ENCODE data around the gene CCDC28A.
"Not testable (repeated sequence)": the region's sequence is repeated elsewhere in the genome, so short reads cannot be mapped to it uniquely, and the experiment has no call there.

The CCDC28A gene

DNA sequence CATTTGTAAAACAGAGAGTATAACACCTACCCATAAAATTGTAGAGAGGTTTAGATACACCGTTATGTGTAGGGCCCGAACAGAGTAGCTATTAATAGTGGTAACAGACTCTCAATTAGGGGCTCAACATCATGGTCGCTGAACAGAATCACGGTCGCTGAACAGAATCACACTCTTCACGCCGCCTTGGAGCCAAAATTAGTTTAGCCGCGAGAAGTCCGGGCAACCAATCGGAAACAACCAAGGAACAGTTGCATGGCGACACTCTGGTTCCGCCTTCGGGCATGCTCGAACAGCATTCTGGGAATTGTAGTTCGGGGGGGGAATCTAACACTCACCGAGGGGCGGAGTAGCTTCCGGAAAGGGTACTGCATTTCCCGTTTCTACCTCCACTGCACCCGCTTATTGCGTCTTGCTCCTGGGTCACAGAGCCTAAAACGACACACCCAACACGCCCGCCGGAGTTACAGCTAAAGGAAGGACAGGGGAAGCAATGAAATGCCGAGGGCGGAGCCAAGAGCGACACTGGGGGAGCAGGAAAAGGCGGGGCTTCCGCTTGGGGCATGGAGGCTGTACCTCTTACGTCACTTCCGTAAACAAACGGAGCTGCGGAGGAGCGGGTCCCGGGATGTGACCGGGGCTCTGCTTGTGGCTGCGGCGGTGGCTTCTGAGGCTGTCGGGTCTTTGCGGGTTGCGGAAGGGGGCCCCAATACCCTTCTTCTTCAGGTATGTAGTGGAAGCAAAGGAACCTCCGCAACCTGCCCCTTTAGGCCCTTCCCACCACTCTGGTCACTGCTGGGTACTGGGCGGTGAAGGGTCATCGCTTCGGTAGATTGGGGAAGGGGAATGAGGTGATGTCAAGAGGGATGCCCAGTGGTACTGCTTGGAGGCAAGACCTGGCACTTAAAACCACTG is at the start of gene CCDC28A:
Gene CCDC28A (plus strand): TSS at position 593 of the 915 bp plus-strand sequence. CDS start 2,352 bp downstream, outside the sequence.
- DNase-seq: peak; percentile 88

DNA sequence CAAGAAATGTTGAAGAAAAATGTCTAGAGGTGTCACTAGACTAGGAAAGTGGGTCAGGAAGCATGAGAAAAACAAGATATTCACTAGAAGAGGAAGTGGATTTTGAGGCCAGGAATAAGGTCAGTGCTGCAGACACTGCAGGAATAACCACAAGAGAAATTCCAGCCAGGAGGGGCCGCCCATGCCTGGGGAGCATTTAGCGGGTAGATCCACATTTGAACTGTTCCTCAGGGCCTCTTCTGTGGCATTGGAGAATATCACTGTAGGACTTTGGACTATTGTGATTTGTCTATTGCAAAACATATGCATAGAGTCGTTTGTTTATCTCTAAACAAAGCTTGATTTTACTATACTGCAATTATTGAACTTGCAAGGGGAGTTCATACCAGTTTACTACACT is 49.6 kb upstream of the CCDC28A start:
- no peak for DNase-seq

GRCh38 chr6:138726066-138726756 is 47.4 kb upstream of the CCDC28A start:
- DNase-seq: no peak

- no peak for DNase-seq
These were observed 46.8 kb upstream of the CCDC28A start for GRCh38 chr6:138726757-138727097.

DNA sequence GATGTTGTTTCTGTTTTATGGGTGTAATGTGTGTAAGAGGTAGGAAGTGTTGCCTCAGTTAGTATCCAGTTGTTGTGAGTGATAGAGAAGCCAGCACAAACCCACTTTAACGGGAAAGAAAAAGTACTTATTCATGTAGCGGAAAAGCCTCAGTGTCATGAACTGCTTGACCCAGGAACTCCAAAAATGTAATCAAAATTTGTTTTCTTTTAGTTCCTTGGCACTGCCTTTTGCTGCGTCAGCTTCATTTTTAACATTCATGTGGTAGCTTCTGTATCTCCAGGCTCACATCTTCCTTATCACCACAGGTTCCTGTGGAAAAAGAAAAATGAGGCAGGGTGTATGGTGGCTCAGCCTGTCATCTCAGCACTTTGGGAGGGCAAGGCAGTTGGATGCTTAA is 46.4 kb upstream of the CCDC28A start:
- no peak for DNase-seq

DNA sequence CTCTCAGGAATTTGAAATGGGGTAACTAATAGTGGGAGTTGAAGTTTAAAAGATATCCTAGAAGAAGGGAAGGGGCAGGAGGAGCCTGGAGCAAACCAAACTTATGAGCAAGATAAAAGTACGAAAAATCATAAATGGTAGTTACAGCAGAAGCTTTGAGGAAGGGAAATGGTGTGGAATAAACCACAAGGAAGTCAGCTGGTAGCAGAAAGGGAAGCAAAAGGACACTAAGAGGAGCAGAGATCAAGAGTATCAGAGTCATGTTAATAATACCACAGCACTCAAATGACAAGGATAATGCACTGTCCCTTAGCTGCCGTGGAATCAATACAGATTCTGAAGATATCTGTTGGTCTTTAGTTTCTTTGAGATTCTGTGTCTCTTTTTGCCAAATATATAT is 44.9 kb upstream of the CCDC28A start:
- DNase-seq: no peak

GRCh38 chr6:138730037-138730436 is 43.5 kb upstream of the CCDC28A start:
- DNase-seq: not testable (repeated sequence)

- DNase-seq: no peak
These were observed 39.0 kb upstream of the CCDC28A start for GRCh38 chr6:138734585-138734984.

DNA sequence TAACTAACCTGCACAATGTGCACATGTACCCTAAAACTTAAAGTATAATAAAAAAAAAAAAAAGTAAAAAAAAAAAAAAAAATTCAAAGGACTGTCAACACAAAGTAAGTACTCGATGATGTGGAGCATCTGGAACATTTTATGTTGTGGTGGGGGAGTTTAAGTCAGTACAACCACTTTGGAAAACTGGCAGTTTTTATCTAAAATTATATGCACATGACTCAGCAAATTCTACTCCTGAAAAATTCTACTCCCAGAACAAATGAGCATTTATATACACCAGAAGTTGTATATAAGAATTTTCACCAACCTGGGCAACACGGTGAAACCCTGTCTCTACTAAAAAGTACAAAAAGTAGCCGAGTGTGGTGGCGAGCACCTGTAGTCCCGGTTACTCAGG is 36.9 kb upstream of the CCDC28A start:
- DNase-seq: no peak

GRCh38 chr6:138752017-138752416 is 21.6 kb upstream of the CCDC28A start:
- no peak for DNase-seq

DNA sequence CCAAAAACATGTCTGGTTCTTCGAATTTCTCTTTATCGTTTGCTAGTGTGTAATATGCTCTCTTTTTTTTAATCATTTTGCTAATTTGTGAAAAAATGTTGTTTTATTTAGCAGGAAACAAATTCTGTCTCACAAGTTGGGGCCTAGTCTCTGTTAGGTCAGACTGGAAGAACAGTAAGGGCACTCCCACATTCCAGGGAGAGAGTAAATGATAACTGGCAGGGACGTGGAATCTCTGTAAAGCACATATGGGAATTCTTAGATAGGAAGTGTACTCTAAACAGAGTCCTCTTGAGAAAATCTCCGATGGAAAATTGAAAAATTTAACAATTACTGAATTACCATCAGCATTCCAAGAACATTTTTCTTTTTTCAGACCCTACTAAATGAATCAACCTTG is 16.4 kb upstream of the CCDC28A start:
- DNase-seq: no peak

GRCh38 chr6:138765896-138766655 is 7.5 kb upstream of the CCDC28A start:
- DNase-seq: no peak

GRCh38 chr6:138769102-138769676 is 4.4 kb upstream of the CCDC28A start:
- DNase-seq: no peak

GRCh38 chr6:138772596-138773176 is 883 bp upstream of the CCDC28A start:
- no peak for DNase-seq

- DNase-seq: no peak
These were observed 801 bp downstream of the CCDC28A start for GRCh38 chr6:138774370-138774769.

DNA sequence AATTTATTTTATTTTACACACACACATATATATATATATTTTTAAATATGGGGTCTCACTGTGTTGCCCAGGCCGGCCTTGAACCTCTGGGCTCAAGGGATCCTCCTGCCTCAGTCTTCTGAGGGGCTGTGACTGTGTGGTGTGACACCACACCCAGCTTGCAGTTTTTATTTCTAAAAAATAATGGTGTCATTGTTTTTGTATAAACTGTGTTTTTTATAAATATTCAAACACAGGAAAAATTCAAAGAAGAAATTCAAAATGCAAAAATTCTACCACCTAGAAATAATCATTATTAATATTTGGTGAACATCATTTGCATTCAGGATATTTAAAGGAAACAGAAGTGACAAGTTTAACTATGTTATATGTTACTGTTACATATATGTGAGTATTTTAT is 3.1 kb downstream of the CCDC28A start:
- no peak for DNase-seq

DNA sequence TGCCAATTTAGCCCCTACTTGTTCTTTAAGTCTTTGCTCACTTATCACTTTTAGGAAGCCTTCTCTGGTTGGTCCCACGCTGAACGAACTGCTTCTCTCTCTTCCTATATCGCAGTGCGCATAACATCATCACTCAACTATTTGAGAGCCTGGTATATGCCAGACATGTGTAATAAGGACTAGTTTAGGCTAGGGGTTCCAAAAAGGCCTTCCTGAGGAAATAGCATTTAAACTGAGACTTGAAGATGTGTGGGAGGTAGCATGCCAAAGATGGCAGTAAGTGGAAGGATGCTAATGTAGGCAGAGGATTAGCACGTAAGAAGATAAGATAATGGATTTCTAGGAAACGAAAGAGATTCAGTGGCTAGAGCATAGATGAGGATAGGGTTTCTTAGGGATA is 4.8 kb downstream of the CCDC28A start:
- no peak for DNase-seq

DNA sequence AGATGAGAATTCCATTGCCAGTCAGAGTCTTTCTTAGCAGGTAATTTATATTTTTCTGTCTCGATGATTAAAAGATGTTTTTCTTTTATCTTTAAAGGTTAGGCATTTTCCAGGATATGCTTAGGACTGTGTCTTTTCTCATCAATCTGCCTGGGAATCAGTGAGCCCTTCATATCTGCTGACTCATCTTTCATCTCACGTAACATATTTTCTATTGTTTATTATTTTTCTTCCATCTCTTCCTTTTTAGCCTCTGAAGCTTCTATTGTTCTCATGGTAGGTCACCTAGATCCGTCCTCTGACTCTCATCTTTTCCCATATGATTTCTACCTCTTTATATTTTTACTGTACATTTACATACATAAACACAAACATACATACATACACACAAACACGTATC is 8.7 kb downstream of the CCDC28A start:
- no peak for DNase-seq

- DNase-seq: no peak
These were observed 11.5 kb downstream of the CCDC28A start for GRCh38 chr6:138785079-138785478.

DNA sequence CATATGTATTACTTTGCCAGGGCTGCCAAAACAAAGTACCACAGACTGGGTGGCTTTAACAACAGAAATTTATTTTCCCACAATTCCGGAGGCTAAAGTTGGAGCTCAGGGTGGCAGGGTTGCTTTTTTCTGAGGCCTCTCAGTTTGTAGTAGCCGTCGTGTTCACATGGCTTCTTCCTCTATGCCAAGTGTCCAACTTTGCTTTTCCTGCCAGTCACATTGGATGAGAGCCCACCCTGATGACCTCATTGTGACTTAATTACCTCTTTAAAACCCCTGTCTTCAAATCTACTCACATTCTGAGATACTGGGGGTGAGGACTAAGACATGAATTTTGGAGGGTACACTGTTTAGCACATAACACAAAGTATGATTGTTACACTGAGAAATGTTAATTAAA is 12.4 kb downstream of the CCDC28A start:
- DNase-seq: no peak

GRCh38 chr6:138787138-138787537 is 13.6 kb downstream of the CCDC28A start:
- no peak for DNase-seq

DNA sequence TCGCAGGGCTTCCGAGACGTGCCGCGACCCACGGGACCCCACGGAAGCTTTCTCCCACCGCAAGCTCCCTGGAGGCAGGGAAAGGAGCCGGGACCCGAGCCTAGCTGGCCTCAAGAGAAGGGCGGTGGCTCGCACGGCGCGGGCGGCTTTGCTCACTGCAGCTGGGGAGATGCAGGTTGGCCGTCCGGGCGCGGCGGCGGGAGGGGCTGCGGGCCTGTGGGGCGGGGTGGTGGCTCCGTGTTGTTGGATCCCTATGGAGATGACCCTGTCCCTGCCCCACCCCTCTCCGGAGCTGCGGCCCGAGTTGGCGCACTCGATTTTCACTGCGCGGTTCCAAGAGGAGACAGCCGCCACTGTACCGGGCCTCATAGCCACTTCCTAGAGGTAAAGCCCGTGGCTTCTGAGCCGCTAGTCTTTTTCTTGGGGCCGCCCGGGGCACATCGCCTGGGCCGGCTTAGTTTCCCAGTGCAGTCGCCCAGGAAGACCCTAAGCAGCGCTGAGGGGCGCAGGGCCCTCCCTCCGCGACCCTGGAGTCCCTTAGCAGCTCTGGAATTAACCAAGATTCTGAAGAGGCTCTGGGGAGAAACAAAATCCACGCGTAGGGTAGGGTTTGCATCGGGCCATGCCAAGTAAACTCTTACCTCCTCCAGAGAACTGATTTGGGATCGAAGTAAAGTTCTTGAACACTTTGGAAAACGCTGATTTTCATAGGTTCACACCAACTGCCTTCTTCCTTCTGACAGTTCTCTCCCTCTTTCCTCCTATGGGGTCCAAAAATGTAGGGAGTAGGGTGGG is 22.4 kb downstream of the CCDC28A start, which contains the start of gene ECT2L:
Gene ECT2L (plus strand): TSS at position 279 of the 795 bp plus-strand sequence. CDS start 17,188 bp downstream, outside the sequence.
- no peak for DNase-seq
